Smooth muscle cell (in vitro differentiated cells): ENCODE results near the gene RPL21. TPM values are rescaled to one million over a fixed set of nuclear protein-coding genes. Genes with fewer than 3 reads are reported as not detected.

ENCODE experiments used
- DNase-seq: peaks from one replicate; lab custom pipeline; 2025; ENCODE audit not compliant: unreplicated experiment; lab: John Stamatoyannopoulos, UW
- H2AFZ ChIP-seq: fragments of 200-600 bp; sonication (generic); 2 replicates; pipeline ENCODE4 v1.6.0; 2016; ENCODE audit warnings: antibody characterized with exemption, low read depth, mild to moderate bottlenecking
- H3F3A ChIP-seq: fragments of 200-600 bp; sonication (generic); 2 replicates; pipeline ENCODE4 v1.6.0; 2017; ENCODE audit warnings: antibody characterized with exemption, low read depth
- H3K27ac ChIP-seq: fragments of 200-600 bp; sonication (generic); 2 replicates; pipeline ENCODE4 v1.5.1; 2016; ENCODE audit warnings: low read depth, mild to moderate bottlenecking
- H3K27me3 ChIP-seq: fragments of 200-600 bp; sonication (generic); 2 replicates; pipeline ENCODE4 v1.6.1; 2016; ENCODE audit warnings: low read depth, mild to moderate bottlenecking
- H3K36me3 ChIP-seq: fragments of 200-600 bp; sonication (generic); 2 replicates; pipeline ENCODE4 v1.5.1; 2016; ENCODE audit warnings: low read depth
- H3K4me1 ChIP-seq: fragments of 200-600 bp; sonication (generic); 2 replicates; pipeline ENCODE4 v1.5.1; 2016; ENCODE audit warnings: low read depth
- H3K4me2 ChIP-seq: fragments of 200-600 bp; sonication (generic); 2 replicates; pipeline ENCODE4 v1.6.0; 2016; ENCODE audit warnings: mild to moderate bottlenecking
- H3K4me3 ChIP-seq: fragments of 200-600 bp; sonication (generic); 2 replicates; pipeline ENCODE4 v1.5.1; 2016; ENCODE audit warnings: mild to moderate bottlenecking
- H3K79me2 ChIP-seq: fragments of 200-600 bp; sonication (generic); 2 replicates; pipeline ENCODE4 v1.6.0; 2016; ENCODE audit warnings: low read depth, mild to moderate bottlenecking
- H3K9ac ChIP-seq: fragments of 200-600 bp; sonication (generic); 2 replicates; pipeline ENCODE4 v1.6.0; 2016; ENCODE audit warnings: low read depth
- H3K9me3 ChIP-seq: fragments of 200-600 bp; sonication (generic); replicated peaks from 2 replicates; pipeline ENCODE4 v1.5.1; 2016; ENCODE audit warnings: low read depth
- H4K20me1 ChIP-seq: fragments of 200-600 bp; sonication (generic); 2 replicates; pipeline ENCODE4 v1.6.0; 2016; ENCODE audit warnings: low read depth
- CTCF ChIP-seq: fragments of 200-600 bp; sonication (generic); IDR thresholded peaks from 2 replicates; pipeline ENCODE4 v1.5.1; 2017; ENCODE audit warnings: borderline replicate concordance, mild to moderate bottlenecking, antibody characterized with exemption; ENCODE audit not compliant: insufficient read depth, poor library complexity, severe bottlenecking
- WGBS: methylation state at CpG from one replicate; pipeline ENCODE4 v1.1.7; 2016; ENCODE audit warnings: low lambda C conversion rate; 5-methylcytosine and 5-hydroxymethylcytosine counted together
- polyA plus RNA-seq: library from polyadenylated mRNA; unstranded; fragments of >200 nt; fragmentation: Nextera tagmentation; extraction: Ambion mirVana; gene quantifications from 2 replicates; pipeline ENCODE4 v1.2.1, GENCODE V29; 2016
- total RNA-seq: library from RNA; depleted of rRNA; stranded (reverse); fragments of >200 nt; gene quantifications from 2 replicates; pipeline ENCODE4 v1.2.3, GENCODE V29; 2014

The RPL21 gene
- total RNA-seq (1,167 and 1,191 TPM in 2 replicates), polyA plus RNA-seq (361 and 374 TPM in 2 replicates)

- Histone ChIP-seq H3K4me2 (peak within 1 kb of the TSS; percentile 97), H3F3A (peaks cover 23% of the 10 kb centered on the region), H4K20me1 (peaks cover 46% of the 10 kb centered on the region), H3K27me3 (no peaks in the 10 kb centered on the region), H3K9ac (peak within 1 kb of the TSS; percentile 97), H2AFZ (peak within 1 kb of the TSS; percentile 83), H3K36me3 (peaks cover 8% of the 10 kb centered on the region), H3K9me3 (no peaks in the 10 kb centered on the region), H3K4me3 (peak within 1 kb of the TSS; percentile 74), H3K79me2 (peaks cover 58% of the 10 kb centered on the region), H3K27ac (peak within 1 kb of the TSS; percentile 99), H3K4me1 (peaks cover 26% of the 10 kb centered on the region)
- 1% methylated on average over 69 of the region's 69 CpGs for WGBS
- peak; percentile 60 for DNase-seq
- TF ChIP-seq CTCF: no peak
Measured at GRCh38 chr13:27251166-27252091, at the start of gene RPL21. TSS of gene RPL21 (plus strand) at chr13:27251558. CDS start at chr13:27253777, 2,219 bp downstream.

- H3K4me3 ChIP-seq: no peak overlapping the region
- no peaks in the 10 kb centered on the region for H4K20me1 ChIP-seq
- no peaks in the 10 kb centered on the region for H3F3A ChIP-seq
- no peaks in the 10 kb centered on the region for H3K27me3 ChIP-seq
- no peaks in the 10 kb centered on the region for H3K4me1 ChIP-seq
- no peak overlapping the region for H3K27ac ChIP-seq
- H3K4me2 ChIP-seq: no peak overlapping the region
- no peak for DNase-seq
- 76% methylated on average over 1 of the region's 1 CpG for WGBS
- H3K79me2 ChIP-seq: no peaks in the 10 kb centered on the region
- H3K36me3 ChIP-seq: no peaks in the 10 kb centered on the region
- H3K9ac ChIP-seq: no peak overlapping the region
- no peaks in the 10 kb centered on the region for H3K9me3 ChIP-seq
- TF ChIP-seq CTCF: no peak
- no peak overlapping the region for H2AFZ ChIP-seq
Measured at GRCh38 chr13:27201661-27202060, 49.7 kb upstream of the RPL21 start.

GRCh38 chr13:27203186-27203585 lies 48.2 kb upstream of the RPL21 start:
- H3K36me3 ChIP-seq: no peaks in the 10 kb centered on the region
- H3K9me3 ChIP-seq: no peaks in the 10 kb centered on the region
- no peak for TF ChIP-seq CTCF
- H2AFZ ChIP-seq: no peak overlapping the region
- H3K79me2 ChIP-seq: no peaks in the 10 kb centered on the region
- H3K4me1 ChIP-seq: no peaks in the 10 kb centered on the region
- 87% methylated on average over 4 of the region's 4 CpGs for WGBS
- H3K9ac ChIP-seq: no peak overlapping the region
- DNase-seq: no peak
- no peak overlapping the region for H3K27ac ChIP-seq
- no peaks in the 10 kb centered on the region for H3K27me3 ChIP-seq
- no peaks in the 10 kb centered on the region for H4K20me1 ChIP-seq
- no peak overlapping the region for H3K4me2 ChIP-seq
- H3K4me3 ChIP-seq: no peak overlapping the region
- no peaks in the 10 kb centered on the region for H3F3A ChIP-seq

GRCh38 chr13:27203854-27204253 lies 47.5 kb upstream of the RPL21 start:
- H2AFZ ChIP-seq: no peak overlapping the region
- H3K27me3 ChIP-seq: no peaks in the 10 kb centered on the region
- no peaks in the 10 kb centered on the region for H3K79me2 ChIP-seq
- H3K9me3 ChIP-seq: no peaks in the 10 kb centered on the region
- no peak overlapping the region for H3K27ac ChIP-seq
- TF ChIP-seq CTCF: no peak
- H3K4me2 ChIP-seq: no peak overlapping the region
- no peak overlapping the region for H3K9ac ChIP-seq
- no peaks in the 10 kb centered on the region for H3K36me3 ChIP-seq
- H3F3A ChIP-seq: no peaks in the 10 kb centered on the region
- H3K4me3 ChIP-seq: no peak overlapping the region
- no peak for DNase-seq
- no peaks in the 10 kb centered on the region for H4K20me1 ChIP-seq
- WGBS: 91% methylated on average over 3 of the region's 3 CpGs
- no peaks in the 10 kb centered on the region for H3K4me1 ChIP-seq
